Measurements from ENCODE around the gene P2RY13. TPM values are rescaled to one million over a fixed set of nuclear protein-coding genes. Genes with fewer than 3 reads are reported as not detected.
A peak's percentile ranks its signal among the peaks of the same experiment; 100 is the strongest.

P2RY13 gene
- total RNA-seq, 1 donor from 2014 or later: not detected

DNA sequence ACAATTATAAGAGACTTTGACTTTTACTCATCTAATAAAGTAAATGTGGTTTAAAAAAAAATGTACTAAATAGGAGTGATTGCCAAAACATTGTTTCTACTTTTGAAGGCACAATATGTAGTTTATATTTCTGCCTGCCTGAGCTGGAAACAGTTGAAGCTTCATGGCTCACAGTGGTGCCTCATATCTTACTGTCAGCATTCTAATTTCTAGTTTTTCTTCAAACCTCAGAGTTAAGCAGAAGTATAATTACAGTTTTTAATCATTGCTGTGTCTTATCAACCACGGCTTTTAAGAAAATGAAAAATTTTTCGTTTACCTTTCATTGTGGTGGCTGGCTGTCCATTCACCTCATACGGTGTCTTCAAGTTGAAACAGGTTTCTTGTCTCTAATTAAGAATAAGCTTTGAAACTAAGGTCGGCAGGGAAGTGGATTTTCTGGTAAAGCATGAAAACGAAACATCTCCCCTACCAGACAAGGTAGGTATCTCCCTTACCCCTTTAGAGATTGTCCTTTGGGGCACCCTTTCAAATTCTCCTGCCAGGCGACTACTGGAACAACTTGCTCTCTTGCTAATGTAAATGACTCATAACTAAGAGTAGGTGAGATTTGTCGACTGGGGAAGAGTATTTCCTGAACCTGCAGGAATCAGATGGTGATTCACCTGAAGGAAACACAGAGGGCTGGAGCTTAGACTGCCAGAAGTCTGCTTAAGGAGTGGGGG, 12.9 kb downstream of the P2RY13 start, which contains the start of gene GPR87:
TSS of gene GPR87 (minus strand) at position 554 of the 725 bp plus-strand sequence. CDS start 16,720 bp downstream, outside the sequence.
- Mint-ChIP-seq H3K36me3 (ENCODE audit: low read depth) (peaks cover 4% of the 10 kb centered on the region), H3K4me3 (ENCODE audit: low read depth) (peak within 1 kb of the TSS; percentile 55), H3K4me1 (ENCODE audit: low read depth) (peaks cover 51% of the 10 kb centered on the region), H3K27ac (peak within 1 kb of the TSS; percentile 80), H3K27me3 (ENCODE audit: low read depth) (no peaks in the 10 kb centered on the region), H3K9me3 (no peaks in the 10 kb centered on the region)
- intact Hi-C loops (cut with micrococcal nuclease): loop anchor here (1.0 to 10.0 kb wide), 4 partner anchors 11 to 808 kb away; no protein-coding TSS in a partner anchor
- no peak for DNase-seq (ENCODE audit: low spot score)

- intact Hi-C loops (cut with micrococcal nuclease): loop anchor here (1.0 to 10.0 kb wide), 4 partner anchors 11 to 809 kb away; no protein-coding TSS in a partner anchor
- peak overlapping the region; percentile 55 for H3K4me3 Mint-ChIP-seq (ENCODE audit: low read depth)
- H3K27ac Mint-ChIP-seq: peak overlapping the region; percentile 80
These were observed 13.5 kb downstream of the P2RY13 start for GRCh38 chr3:151315846-151316245.

GRCh38 chr3:151315136-151315535, 14.2 kb downstream of the P2RY13 start:
- Mint-ChIP-seq H3K27me3 (ENCODE audit: low read depth) (no peaks in the 10 kb centered on the region), H3K4me3 (ENCODE audit: low read depth) (peak overlapping the region; percentile 17), H3K27ac (no peak overlapping the region), H3K4me1 (ENCODE audit: low read depth) (peaks cover 43% of the 10 kb centered on the region), H3K9me3 (no peaks in the 10 kb centered on the region), H3K36me3 (ENCODE audit: low read depth) (peaks cover 4% of the 10 kb centered on the region)
- intact Hi-C loops (cut with micrococcal nuclease): loop anchor here (10.0 kb wide), 1 partner anchor 810 kb away; no protein-coding TSS in a partner anchor
- no peak for DNase-seq (ENCODE audit: low spot score)

More at GRCh38 chr3:151315846-151316245, 13.5 kb downstream of the P2RY13 start:
- H3K9me3 Mint-ChIP-seq: no peaks in the 10 kb centered on the region
- H3K4me1 Mint-ChIP-seq (ENCODE audit: low read depth): peaks cover 48% of the 10 kb centered on the region
- no peaks in the 10 kb centered on the region for H3K27me3 Mint-ChIP-seq (ENCODE audit: low read depth)
- peaks cover 4% of the 10 kb centered on the region for H3K36me3 Mint-ChIP-seq (ENCODE audit: low read depth)
- no peak for DNase-seq (ENCODE audit: low spot score)

GRCh38 chr3:151314593-151314992, 14.8 kb downstream of the P2RY13 start:
- Mint-ChIP-seq H3K27me3 (ENCODE audit: low read depth) (no peaks in the 10 kb centered on the region), H3K4me3 (ENCODE audit: low read depth) (no peak overlapping the region), H3K27ac (no peak overlapping the region), H3K36me3 (ENCODE audit: low read depth) (peaks cover 4% of the 10 kb centered on the region), H3K4me1 (ENCODE audit: low read depth) (peaks cover 41% of the 10 kb centered on the region), H3K9me3 (no peaks in the 10 kb centered on the region)
- intact Hi-C loops (cut with micrococcal nuclease): loop anchor here (10.0 kb wide), 1 partner anchor 810 kb away; no protein-coding TSS in a partner anchor
- DNase-seq (ENCODE audit: low spot score): no peak

DNA sequence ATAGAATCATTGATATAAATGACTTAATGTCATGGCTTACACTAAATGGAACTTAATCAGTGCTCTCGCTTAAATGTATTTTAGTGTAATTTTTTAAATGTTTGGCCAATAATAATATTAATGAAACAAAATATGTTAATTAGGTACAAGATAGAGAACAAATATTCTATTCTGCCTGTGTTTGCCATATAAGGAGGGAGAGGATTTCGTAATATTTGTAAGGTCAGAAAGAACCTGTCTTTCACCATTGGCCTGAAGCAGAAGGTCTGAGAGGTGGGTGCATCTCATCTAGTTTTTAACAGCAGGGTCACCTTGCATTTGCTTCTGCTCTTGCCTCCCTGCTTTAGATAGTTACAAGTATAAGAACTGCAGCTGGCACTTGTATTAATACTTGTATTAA, 15.2 kb downstream of the P2RY13 start:
- H3K36me3 Mint-ChIP-seq (ENCODE audit: low read depth): peaks cover 4% of the 10 kb centered on the region
- no peak overlapping the region for H3K4me3 Mint-ChIP-seq (ENCODE audit: low read depth)
- no peak overlapping the region for H3K27ac Mint-ChIP-seq
- H3K9me3 Mint-ChIP-seq: no peaks in the 10 kb centered on the region
- H3K4me1 Mint-ChIP-seq (ENCODE audit: low read depth): peaks cover 44% of the 10 kb centered on the region
- intact Hi-C loops (cut with micrococcal nuclease): loop anchor here (10.0 kb wide), 1 partner anchor 811 kb away; no protein-coding TSS in a partner anchor
- DNase-seq (ENCODE audit: low spot score): no peak
- H3K27me3 Mint-ChIP-seq (ENCODE audit: low read depth): no peaks in the 10 kb centered on the region

DNA sequence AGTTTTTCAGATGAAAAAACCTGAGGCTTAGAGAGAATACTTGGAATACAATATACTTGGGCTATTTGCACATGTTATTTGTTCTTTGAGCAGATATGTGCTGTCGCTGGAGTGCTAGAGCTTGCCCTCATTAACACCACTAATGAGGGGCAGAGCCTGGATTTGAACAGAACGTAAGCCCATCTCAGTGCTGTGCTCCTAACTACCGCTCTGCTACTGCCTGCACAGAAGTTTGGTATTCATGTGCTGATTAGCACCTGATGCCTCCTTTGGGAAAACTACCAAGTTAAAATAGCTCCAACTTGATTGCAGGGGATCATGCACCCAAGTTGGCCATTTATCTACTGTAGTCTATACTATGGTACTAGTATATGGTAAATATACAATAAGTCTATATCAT, 16.4 kb downstream of the P2RY13 start:
- Mint-ChIP-seq H3K27me3 (ENCODE audit: low read depth) (no peaks in the 10 kb centered on the region), H3K27ac (no peak overlapping the region), H3K36me3 (ENCODE audit: low read depth) (peaks cover 4% of the 10 kb centered on the region), H3K4me1 (ENCODE audit: low read depth) (peaks cover 46% of the 10 kb centered on the region), H3K9me3 (no peaks in the 10 kb centered on the region), H3K4me3 (ENCODE audit: low read depth) (no peak overlapping the region)
- no peak for DNase-seq (ENCODE audit: low spot score)
- intact Hi-C loops (cut with micrococcal nuclease): loop anchor here (10.0 kb wide), 1 partner anchor 812 kb away; no protein-coding TSS in a partner anchor

DNA sequence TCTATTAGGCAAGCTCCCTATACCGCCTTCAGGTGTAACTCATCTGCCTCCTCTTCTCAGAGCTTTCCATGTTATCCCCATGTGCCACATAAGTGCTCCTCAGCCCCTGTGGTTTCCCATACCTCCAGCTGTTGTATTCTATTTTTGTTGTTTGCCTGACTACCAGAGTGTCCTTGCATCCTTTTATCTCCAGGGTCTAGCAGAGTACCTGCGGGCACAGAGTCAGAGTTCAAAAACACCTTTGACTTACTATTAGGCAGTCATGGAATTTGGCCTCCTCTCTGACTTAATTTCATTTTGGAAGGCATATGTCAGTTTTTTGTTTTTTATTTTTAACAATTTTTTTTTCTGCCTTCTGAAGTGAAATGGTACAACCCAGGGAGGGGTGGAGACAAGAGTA, 19.8 kb downstream of the P2RY13 start:
- no peak overlapping the region for H3K27ac Mint-ChIP-seq
- H3K4me3 Mint-ChIP-seq (ENCODE audit: low read depth): no peak overlapping the region
- intact Hi-C loops (cut with micrococcal nuclease): loop anchor here (5.0 to 10.0 kb wide), 8 partner anchors 547 to 1385 kb away; partner anchors contain the start of genes EIF2A, SERP1, SIAH2 and SUCNR1
- DNase-seq (ENCODE audit: low spot score): no peak
- no peaks in the 10 kb centered on the region for H3K9me3 Mint-ChIP-seq
- peaks cover 57% of the 10 kb centered on the region for H3K4me1 Mint-ChIP-seq (ENCODE audit: low read depth)
- H3K27me3 Mint-ChIP-seq (ENCODE audit: low read depth): no peaks in the 10 kb centered on the region
- peaks cover 4% of the 10 kb centered on the region for H3K36me3 Mint-ChIP-seq (ENCODE audit: low read depth)

DNA sequence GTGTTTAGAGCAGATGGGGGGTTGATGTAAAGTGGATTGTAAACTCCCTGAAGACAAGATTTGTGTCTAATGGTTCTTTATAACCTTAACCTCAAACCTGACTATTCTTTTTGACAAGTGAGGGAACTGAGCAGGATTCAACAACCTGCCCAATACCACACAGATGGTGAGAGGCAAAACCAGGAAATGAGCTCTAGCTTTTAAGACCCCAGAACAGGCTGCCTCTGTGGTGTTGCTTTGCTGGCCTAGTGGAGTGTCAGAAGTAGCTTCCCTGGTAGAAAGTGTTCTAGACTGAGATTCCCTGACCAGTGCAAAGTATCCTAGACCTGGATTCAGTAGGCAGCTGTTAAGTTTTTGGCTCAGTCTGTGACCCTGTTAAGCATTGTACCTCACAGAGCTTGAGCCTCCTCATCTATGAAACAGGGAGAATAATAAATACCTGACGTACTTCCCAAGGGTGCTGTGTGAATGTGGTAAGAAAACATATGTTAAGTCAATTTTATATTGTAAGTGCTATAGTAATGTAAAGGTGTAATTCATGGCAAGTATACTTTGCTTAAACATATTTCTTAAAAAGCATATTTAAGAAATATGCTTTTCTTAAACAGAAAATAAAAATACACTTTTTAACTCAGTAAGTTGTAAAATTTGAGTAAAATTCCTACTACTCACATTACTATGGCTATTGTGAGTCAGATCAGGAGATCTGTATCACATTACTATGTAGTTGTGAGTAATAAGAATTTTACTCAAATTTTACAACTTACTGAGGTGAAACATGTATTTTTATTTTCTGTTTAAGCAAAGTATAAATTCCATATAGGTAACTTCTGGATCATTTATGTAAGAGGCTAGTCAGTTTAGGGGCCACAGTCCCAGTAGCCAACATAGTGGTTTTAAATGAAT, 21.5 kb downstream of the P2RY13 start:
- intact Hi-C loops (cut with micrococcal nuclease): loop anchor here (5.0 to 10.0 kb wide), 8 partner anchors 546 to 1387 kb away; partner anchors contain the start of genes EIF2A, SERP1, SIAH2 and SUCNR1
- H3K9me3 Mint-ChIP-seq: no peaks in the 10 kb centered on the region
- DNase-seq (ENCODE audit: low spot score): no peak
- no peak overlapping the region for H3K4me3 Mint-ChIP-seq (ENCODE audit: low read depth)
- peak overlapping the region; percentile 84 for H3K27ac Mint-ChIP-seq
- peaks cover 65% of the 10 kb centered on the region for H3K4me1 Mint-ChIP-seq (ENCODE audit: low read depth)
- H3K36me3 Mint-ChIP-seq (ENCODE audit: low read depth): peaks cover 8% of the 10 kb centered on the region
- no peaks in the 10 kb centered on the region for H3K27me3 Mint-ChIP-seq (ENCODE audit: low read depth)

DNA sequence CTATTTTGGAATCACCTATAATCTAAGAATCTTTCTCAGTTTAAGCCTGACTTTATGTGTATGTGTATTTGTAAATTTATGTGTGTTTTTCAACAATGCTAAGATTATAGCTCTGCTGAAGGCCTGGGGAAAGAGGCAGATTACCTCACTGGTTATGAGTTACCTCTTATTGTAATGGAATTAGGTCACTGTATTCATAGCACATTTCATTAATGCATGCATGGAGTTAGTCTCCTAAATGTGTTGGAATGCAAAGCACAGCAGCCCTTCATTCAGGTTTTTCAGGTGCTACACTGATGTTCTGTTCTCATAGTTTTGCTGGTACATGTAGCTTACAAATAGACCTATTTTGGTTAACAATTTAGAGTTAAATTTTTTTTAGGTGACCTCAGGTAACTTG, 22.2 kb downstream of the P2RY13 start:
- Mint-ChIP-seq H3K27ac (peak overlapping the region; percentile 88), H3K4me1 (ENCODE audit: low read depth) (peaks cover 70% of the 10 kb centered on the region), H3K9me3 (no peaks in the 10 kb centered on the region), H3K4me3 (ENCODE audit: low read depth) (no peak overlapping the region), H3K27me3 (ENCODE audit: low read depth) (no peaks in the 10 kb centered on the region), H3K36me3 (ENCODE audit: low read depth) (peaks cover 5% of the 10 kb centered on the region)
- no peak for DNase-seq (ENCODE audit: low spot score)
- intact Hi-C loops (cut with micrococcal nuclease): loop anchor here (5.0 to 10.0 kb wide), 8 partner anchors 545 to 1388 kb away; partner anchors contain the start of genes EIF2A, SERP1, SIAH2 and SUCNR1

DNA sequence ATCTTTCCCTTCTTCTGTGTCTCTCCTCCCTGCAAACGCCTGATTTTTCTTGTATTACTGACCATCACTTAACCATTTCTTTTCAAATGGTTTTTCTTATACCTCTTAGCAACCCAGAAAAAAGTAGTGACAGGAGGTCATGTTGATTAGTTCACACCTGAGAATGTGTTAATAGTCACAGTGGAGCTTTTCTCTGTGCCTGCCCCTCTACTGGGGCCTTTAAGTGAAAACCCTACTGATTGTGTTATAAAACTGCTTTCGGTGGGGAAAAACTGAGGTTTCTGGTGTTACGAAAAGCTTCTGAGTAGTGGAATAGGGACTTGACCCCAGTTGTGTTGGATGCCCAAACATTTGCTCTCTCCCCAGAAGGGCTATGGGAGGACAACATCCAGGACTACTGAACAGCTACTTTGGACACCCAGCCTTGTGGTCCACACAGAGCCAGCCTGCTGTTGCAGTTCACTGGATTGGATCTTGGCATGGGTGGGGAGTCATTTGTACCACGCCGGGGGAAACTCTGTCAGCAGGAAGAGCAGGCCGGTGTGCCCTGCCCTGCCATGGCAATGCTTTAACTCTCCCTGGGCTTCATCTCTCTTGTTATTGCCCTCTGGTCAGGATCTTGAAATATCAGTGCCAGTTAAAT, 23.1 kb downstream of the P2RY13 start:
- peaks cover 78% of the 10 kb centered on the region for H3K4me1 Mint-ChIP-seq (ENCODE audit: low read depth)
- intact Hi-C loops (cut with micrococcal nuclease): loop anchor here (5.0 to 10.0 kb wide), 8 partner anchors 544 to 1389 kb away; partner anchors contain the start of genes EIF2A, SERP1, SIAH2 and SUCNR1
- no peaks in the 10 kb centered on the region for H3K27me3 Mint-ChIP-seq (ENCODE audit: low read depth)
- peaks cover 5% of the 10 kb centered on the region for H3K36me3 Mint-ChIP-seq (ENCODE audit: low read depth)
- peak overlapping the region; percentile 46 for H3K4me3 Mint-ChIP-seq (ENCODE audit: low read depth)
- no peaks in the 10 kb centered on the region for H3K9me3 Mint-ChIP-seq
- no peak for DNase-seq (ENCODE audit: low spot score)
- H3K27ac Mint-ChIP-seq: peak overlapping the region; percentile 88

DNA sequence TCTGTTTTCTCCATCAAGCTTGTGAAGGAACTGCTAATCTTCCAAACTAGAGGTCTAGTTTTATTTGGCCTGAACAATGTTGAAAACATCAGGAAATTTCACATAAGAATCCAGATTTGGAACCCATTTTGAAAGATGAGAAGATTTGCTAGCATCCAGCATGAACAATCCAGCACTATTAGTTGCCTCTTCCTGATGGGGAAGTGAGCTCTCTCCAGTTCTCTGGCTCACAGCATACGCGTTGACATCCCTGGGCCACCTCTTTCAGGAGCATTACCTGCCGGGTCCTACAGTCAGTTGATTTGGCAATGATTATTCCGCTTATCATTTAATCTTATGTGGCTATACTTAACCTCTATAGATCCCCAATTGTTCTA, 23.6 kb downstream of the P2RY13 start:
- Mint-ChIP-seq H3K9me3 (no peaks in the 10 kb centered on the region), H3K4me3 (ENCODE audit: low read depth) (peak overlapping the region; percentile 46), H3K27me3 (ENCODE audit: low read depth) (no peaks in the 10 kb centered on the region), H3K36me3 (ENCODE audit: low read depth) (peaks cover 5% of the 10 kb centered on the region), H3K27ac (peak overlapping the region; percentile 88), H3K4me1 (ENCODE audit: low read depth) (peaks cover 83% of the 10 kb centered on the region)
- intact Hi-C loops (cut with micrococcal nuclease): loop anchor here (1.0 to 10.0 kb wide), 15 partner anchors 11 to 1389 kb away; partner anchors contain the start of genes EIF2A, GPR87, SERP1 and SIAH2
- no peak for DNase-seq (ENCODE audit: low spot score)

All from activated T-helper 2 cell treated with anti-CD3 and anti-CD28 coated beads, Interferon-gamma antibody, Interleukin-2, Interleukin-4, amounts not matched to agents 10 μg/mL and 5 μg/mL and 100 μg/mL, durations not matched to agents 14 hours and 24 hours and 36 hours (primary cell).